Fibroblast of skin of scalp (primary cell): ENCODE data around the gene OR4K2. TPM values are rescaled to one million over a fixed set of nuclear protein-coding genes. Genes with fewer than 3 reads are reported as not detected.
"Not testable (repeated sequence)": the region's sequence is repeated elsewhere in the genome, so short reads cannot be mapped to it uniquely, and the experiment has no call there.

Experiments
- DNase-seq: peaks from one replicate; pipeline ENCODE4 v3.0.0-alpha.2; 2013
- polyA plus RNA-seq, 2 experiments: library from polyadenylated mRNA; unstranded; fragments of 120-200 nt; gene quantifications; one replicate each; pipeline ENCODE4 v1.2.1, GENCODE V29; 2013; ENCODE audit not compliant: insufficient read length in 2 of 2

The OR4K2 gene
- not detected for polyA plus RNA-seq (2013, experiment 1 of 2; ENCODE audit: insufficient read length)
- not detected for polyA plus RNA-seq (2013, experiment 2 of 2; ENCODE audit: insufficient read length)

GRCh38 chr14:19874842-19875241, at the start of gene OR4K2:
Gene OR4K2 (plus strand): TSS chr14:19875142. CDS start chr14:19876268, 1,126 bp downstream.
- no peak for DNase-seq

- not testable (repeated sequence) for DNase-seq
These were observed 47.2 kb upstream of the OR4K2 start for GRCh38 chr14:19827626-19828244.

GRCh38 chr14:19828314-19828713, 46.6 kb upstream of the OR4K2 start:
- DNase-seq: no peak

- not testable (repeated sequence) for DNase-seq
These were observed 40.6 kb upstream of the OR4K2 start for GRCh38 chr14:19834203-19834848.

GRCh38 chr14:19838433-19838832, 36.5 kb upstream of the OR4K2 start:
- no peak for DNase-seq

- DNase-seq: no peak
These were observed 23.6 kb upstream of the OR4K2 start for GRCh38 chr14:19851365-19851764.

GRCh38 chr14:19866061-19866669, 8.8 kb upstream of the OR4K2 start:
- not testable (repeated sequence) for DNase-seq

- DNase-seq: no peak
These were observed 1.8 kb upstream of the OR4K2 start for GRCh38 chr14:19873178-19873577.

GRCh38 chr14:19878029-19878642, 3.2 kb downstream of the OR4K2 start:
- DNase-seq: no peak

- DNase-seq: no peak
These were observed 20.3 kb downstream of the OR4K2 start for GRCh38 chr14:19895282-19895681.

GRCh38 chr14:19900999-19901398, 26.1 kb downstream of the OR4K2 start:
- DNase-seq: no peak

GRCh38 chr14:19902409-19902808, 27.5 kb downstream of the OR4K2 start:
- no peak for DNase-seq

- no peak for DNase-seq
These were observed 31.7 kb downstream of the OR4K2 start for GRCh38 chr14:19906665-19907064.

- DNase-seq: no peak
These were observed 36.2 kb downstream of the OR4K2 start for GRCh38 chr14:19911114-19911513.

GRCh38 chr14:19917243-19917642, 42.3 kb downstream of the OR4K2 start:
- DNase-seq: no peak

GRCh38 chr14:19917955-19918518, 43.1 kb downstream of the OR4K2 start:
- no peak for DNase-seq

GRCh38 chr14:19918553-19919264, 43.8 kb downstream of the OR4K2 start:
- no peak for DNase-seq

- no peak for DNase-seq
These were observed 45.2 kb downstream of the OR4K2 start, which contains the start of gene OR4K5 for GRCh38 chr14:19920021-19920657. Gene OR4K5 (plus strand): TSS chr14:19920607. CDS start chr14:19920607, 0 bp downstream.

- no peak for DNase-seq
These were observed 55.7 kb downstream of the OR4K2 start, which contains the start of gene OR4K1 for GRCh38 chr14:19930617-19931016. Gene OR4K1 (plus strand): TSS chr14:19930917. CDS start chr14:19935667, 4,750 bp downstream.
